ENCODE data around the gene DPYSL3. TPM values are rescaled to one million over a fixed set of nuclear protein-coding genes. Genes with fewer than 3 reads are reported as not detected.

Gene DPYSL3
- total RNA-seq, 1 experiment from 2014 or later = 17.2 TPM

- POLR2A ChIA-PET = no interaction called here
- intact Hi-C loops (cut with micrococcal nuclease) = no loop called here
- BruUV-seq (replicated peaks) = no TSS peak
Observed at GRCh38 chr5:147512659-147513379, 3.0 kb upstream of the DPYSL3 start.

More at GRCh38 chr5:147512659-147513379, 3.0 kb upstream of the DPYSL3 start:
- Histone ChIP-seq H3K4me1 (ENCODE audit: control insufficient read depth in 1 of 2, insufficient read depth in 2 of 2, low read length in 2 of 2) (peaks cover 0 to 13% of the 10 kb centered on the region in 2 experiments; a peak in 2 of 4 replicates), H3K79me2 (ENCODE audit: insufficient read depth, low read length) (no peaks in the 10 kb centered on the region), H2AFZ (ENCODE audit: low read depth, low read length, poor library complexity, severe bottlenecking) (no peak overlapping the region), H3K9ac (ENCODE audit: low read length) (no peak overlapping the region), H4K20me1 (ENCODE audit: insufficient read depth) (no peaks in the 10 kb centered on the region), H3K9me3 (ENCODE audit: control insufficient read depth in 1 of 2, insufficient read depth in 1 of 2, low read depth in 1 of 2, low read length in 2 of 2) (no peaks in the 10 kb centered on the region), H3K27me3 (ENCODE audit: insufficient read depth, low read length) (0 out of 2 replicates have a peak, but pooled peaks cover 5% of the 10 kb centered on the region), H3K4me3 (replicated peaks in 1 of 2; ENCODE audit: low read depth in 1 of 2, low read length in 2 of 2) (no peak overlapping the region), H3K27ac (ENCODE audit: low read depth, low read length) (no peak overlapping the region), H3K4me2 (ENCODE audit: low read length) (no peak overlapping the region), H3K36me3 (ENCODE audit: control insufficient read depth in 1 of 2, insufficient read depth in 2 of 2, low read length in 2 of 2) (no peaks in the 10 kb centered on the region), H3K9me2 (ENCODE audit: insufficient read depth) (no peaks in the 10 kb centered on the region)
- ChIA-PET CTCF (no interaction called here), RAD21 (ENCODE audit: low non-redundant PET in 1 of 2, low total read pairs in 2 of 2, uncharacterized antibody in 2 of 2, unreplicated experiment in 2 of 2) (no interaction called here)
- DNase-seq (ENCODE audit: low read depth, low spot score) = no peak
- ATAC-seq = no peak
- TF ChIP-seq CTCF (IDR thresholded peaks at IDR 0.05 in 2 of 3, conservative IDR thresholded peaks at IDR 0.05 in 1 of 3; ENCODE audit: borderline replicate concordance in 1 of 3, insufficient read depth in 1 of 3, low read depth in 2 of 3, low read length in 2 of 3) = no peak
- no peak for TF ChIP-seq REST (IDR thresholded peaks at IDR 0.05; ENCODE audit: low read depth)
- no peak for TF ChIP-seq TCF7L2 (IDR thresholded peaks at IDR 0.05; ENCODE audit: borderline replicate concordance, extremely low read depth, insufficient read depth, insufficient read length)
- TF ChIP-seq SRF (IDR thresholded peaks at IDR 0.05; ENCODE audit: low read depth) = no peak
- no peak for TF ChIP-seq EGR1 (IDR thresholded peaks at IDR 0.05; ENCODE audit: low read depth)
- TF ChIP-seq FOSL1 (IDR thresholded peaks at IDR 0.05; ENCODE audit: low read depth) = no peak
- no peak for TF ChIP-seq ZFX (IDR thresholded peaks at IDR 0.05)
- no peak for TF ChIP-seq CEBPB (IDR thresholded peaks at IDR 0.05; ENCODE audit: low read depth)
